GM10248 (cell line): ENCODE measurements around the gene WNT3.
"Not testable (repeated sequence)": the region's sequence is repeated elsewhere in the genome, so short reads cannot be mapped to it uniquely, and the experiment has no call there.

Experiments
- CTCF ChIA-PET: fragments of 300-600 bp; sonication (Branson Sonifier 250); formaldehyde crosslinking; extraction: SDS; loops from one replicate; lab custom pipeline; 2021; ENCODE audit warnings: antibody characterized with exemption; lab: Yijun Ruan, JAX
- POLR2A ChIA-PET: fragments of 350-650 bp; sonication (Branson Sonifier 250); formaldehyde crosslinking; extraction: SDS; loops from one replicate; lab custom pipeline; 2020; ENCODE audit warnings: antibody characterized with exemption; lab: Yijun Ruan, JAX
- DNase-seq: peaks from one replicate; pipeline ENCODE4 v3.0.0; 2012; ENCODE audit errors: extremely low spot score
- TF ChIP-seq, protein P1 (sequence below): IDR thresholded peaks from 2 replicates; pipeline ENCODE4 v1.5.1; 2012; ENCODE audit warnings: mild to moderate bottlenecking, low read depth; ENCODE audit errors: extremely low read depth, missing control alignments, control extremely low read depth

Gene WNT3

DNA sequence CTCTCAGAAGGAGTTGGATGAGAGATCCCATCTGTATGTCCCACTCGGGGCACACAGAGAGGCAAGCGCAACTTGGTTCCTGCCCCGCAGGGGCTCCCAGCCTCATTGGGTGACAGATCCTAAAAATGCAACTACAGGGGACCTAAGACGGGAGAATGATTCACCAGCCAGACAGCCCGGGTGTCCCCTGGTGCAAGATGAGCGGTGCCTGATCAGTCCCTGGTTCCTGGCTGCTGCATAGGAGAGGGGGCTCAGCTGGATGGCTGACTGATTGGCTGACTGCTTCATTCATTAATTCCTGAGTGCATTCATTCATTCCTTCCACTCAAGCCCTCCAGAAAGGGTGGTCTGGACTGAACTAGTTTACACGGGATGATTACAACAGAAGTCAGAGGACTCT is 22.0 kb downstream of the WNT3 start:
- TF ChIP-seq, protein P1, sequence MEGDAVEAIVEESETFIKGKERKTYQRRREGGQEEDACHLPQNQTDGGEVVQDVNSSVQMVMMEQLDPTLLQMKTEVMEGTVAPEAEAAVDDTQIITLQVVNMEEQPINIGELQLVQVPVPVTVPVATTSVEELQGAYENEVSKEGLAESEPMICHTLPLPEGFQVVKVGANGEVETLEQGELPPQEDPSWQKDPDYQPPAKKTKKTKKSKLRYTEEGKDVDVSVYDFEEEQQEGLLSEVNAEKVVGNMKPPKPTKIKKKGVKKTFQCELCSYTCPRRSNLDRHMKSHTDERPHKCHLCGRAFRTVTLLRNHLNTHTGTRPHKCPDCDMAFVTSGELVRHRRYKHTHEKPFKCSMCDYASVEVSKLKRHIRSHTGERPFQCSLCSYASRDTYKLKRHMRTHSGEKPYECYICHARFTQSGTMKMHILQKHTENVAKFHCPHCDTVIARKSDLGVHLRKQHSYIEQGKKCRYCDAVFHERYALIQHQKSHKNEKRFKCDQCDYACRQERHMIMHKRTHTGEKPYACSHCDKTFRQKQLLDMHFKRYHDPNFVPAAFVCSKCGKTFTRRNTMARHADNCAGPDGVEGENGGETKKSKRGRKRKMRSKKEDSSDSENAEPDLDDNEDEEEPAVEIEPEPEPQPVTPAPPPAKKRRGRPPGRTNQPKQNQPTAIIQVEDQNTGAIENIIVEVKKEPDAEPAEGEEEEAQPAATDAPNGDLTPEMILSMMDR: no peak
- no peak for DNase-seq
- ChIA-PET CTCF (interaction anchor here (1.2 kb wide), 1 partner anchor 14 kb away, joined by 3 read pairs; no protein-coding TSS in a partner anchor), POLR2A (no interaction called here)

DNA sequence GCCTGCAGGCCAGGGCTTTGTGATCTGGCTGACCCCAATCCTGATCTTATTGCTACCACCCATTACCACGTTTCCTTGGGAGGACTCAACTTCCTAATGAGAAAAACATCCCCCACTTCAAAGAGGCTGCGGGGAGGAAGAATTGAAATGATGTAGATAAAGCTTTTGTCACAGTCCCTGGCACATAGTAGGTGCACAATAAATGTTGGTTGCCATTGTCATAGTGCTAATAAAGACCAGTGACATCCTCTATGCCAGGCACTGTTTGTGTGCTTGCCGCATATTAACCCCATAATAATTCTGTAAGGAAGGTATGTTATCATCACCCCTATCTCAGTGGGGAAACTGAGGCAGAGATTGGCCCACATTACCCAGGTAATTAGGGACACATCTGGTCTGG is 22.4 kb downstream of the WNT3 start:
- POLR2A ChIA-PET: no interaction called here
- no peak for DNase-seq
- CTCF ChIA-PET: no interaction called here
- TF ChIP-seq, protein P1: no peak

DNA sequence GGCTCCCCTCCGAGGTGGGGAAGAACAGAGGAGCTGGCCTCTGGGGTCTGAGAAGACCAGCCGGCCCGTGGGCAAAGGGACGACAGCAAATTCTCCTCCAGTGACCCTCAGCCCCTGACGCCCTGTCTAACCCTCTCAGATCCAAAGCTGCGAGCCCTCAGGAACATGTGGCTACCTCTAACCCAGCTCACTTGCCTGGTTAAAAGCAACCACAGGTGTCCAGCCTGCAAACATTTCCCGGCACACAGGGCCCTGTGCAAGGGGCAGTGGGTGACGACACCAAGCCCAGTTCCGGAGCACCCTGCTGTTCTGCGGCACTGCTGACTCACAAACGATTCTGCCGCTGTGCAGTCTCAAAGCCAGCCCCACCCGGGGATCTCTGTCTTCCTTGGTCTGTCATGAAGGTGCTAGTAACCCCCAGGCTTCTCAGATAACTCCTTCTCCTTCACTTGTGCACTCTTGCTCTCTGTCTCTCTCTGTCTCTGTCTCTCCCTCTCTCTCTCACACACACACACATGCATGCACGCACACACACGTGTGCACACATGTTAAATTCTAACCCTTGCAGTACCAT is 23.0 kb downstream of the WNT3 start:
- no peak for DNase-seq
- ChIA-PET CTCF (no interaction called here), POLR2A (no interaction called here)
- TF ChIP-seq, protein P1: no peak

DNA sequence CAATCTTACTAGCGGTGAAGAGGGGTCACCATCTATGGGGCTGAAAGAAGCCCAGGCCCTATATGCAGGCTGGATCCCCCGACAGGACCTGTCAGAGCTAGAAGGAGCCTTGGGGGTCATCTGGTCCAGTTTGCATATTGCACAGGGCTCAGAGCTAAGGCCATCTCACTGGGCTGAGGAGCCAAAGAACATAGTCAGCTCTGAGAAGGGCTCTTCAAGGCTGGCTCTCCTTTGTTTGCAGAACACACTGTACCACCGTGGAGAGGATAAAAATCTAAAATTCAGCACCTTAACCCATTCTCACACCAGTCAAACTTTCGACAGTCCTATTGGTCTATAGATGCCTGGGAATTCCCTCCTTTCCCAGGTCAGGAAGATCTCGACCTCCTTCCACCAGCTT is 24.2 kb downstream of the WNT3 start:
- ChIA-PET POLR2A (no interaction called here), CTCF (no interaction called here)
- TF ChIP-seq, protein P1: no peak
- no peak for DNase-seq

DNA sequence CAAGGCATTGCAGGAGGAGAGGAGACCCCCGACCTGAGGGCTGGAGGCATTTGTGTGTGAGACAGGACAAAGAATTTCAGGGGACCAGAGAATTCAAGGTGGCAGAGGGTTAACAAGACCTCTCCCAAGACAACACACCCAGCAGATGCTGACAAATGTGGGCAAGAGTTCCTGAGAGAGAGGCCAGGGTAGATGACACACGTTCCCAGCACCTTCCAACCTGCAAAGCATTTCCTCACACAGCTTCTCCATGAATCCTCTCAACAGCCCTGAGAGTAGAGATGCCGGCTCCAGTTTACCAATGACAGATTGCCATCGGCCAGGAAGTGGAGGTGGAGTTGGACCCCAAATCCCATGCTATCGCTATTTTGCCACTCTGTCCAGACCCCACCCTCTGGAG is 25.0 kb downstream of the WNT3 start:
- TF ChIP-seq, protein P1: no peak
- ChIA-PET POLR2A (no interaction called here), CTCF (no interaction called here)
- DNase-seq: no peak

DNA sequence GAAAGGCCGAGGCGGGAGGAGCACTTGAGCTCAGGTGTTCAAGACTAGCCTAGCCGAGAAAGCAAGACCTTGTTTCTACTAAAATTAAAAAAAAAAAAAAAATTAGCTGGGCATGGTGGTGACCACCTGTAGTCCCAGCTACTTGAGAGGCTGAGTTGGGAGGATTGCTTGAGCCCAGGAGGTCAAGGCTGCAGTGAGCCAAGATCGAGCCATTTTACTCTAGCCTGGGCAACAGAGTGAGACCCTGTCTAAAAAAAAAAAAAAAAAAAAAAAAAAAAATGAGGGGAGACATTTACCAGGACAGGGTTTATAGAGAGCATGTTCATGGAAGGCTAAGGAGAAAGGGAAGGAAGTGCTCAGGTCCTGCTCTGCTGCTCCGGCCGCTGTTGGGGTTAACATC is 25.5 kb downstream of the WNT3 start:
- POLR2A ChIA-PET, DNase-seq, CTCF ChIA-PET: not testable (repeated sequence)

DNA sequence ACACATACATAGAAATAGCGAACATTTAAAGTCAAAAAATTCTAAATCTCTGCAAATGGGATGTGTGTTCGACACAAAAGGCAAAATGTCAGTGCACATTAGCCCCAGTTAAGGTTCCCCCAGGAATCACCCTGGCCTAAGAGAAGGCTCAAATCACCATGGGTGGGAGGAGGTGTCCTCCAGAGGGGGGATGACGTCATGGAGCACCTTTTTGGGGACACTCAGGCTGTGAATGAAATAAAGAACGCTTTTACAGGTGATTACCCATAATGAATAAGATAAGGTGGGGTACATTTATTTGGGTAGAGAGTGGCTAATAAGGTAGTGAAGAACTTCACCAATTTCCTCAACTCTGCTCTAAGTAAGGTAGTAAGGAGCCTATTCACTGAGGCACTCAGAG is 26.4 kb downstream of the WNT3 start:
- TF ChIP-seq, protein P1: no peak
- ChIA-PET POLR2A (no interaction called here), CTCF (no interaction called here)
- no peak for DNase-seq
